K562 (cell line): ENCODE measurements around the gene BAG1. TPM values are rescaled to one million over a fixed set of nuclear protein-coding genes. Genes with fewer than 3 reads are reported as not detected.

Experiments
- ATF4 ChIP-seq: fragments of 450-650 bp; formaldehyde crosslinking; IDR thresholded peaks from 2 replicates; pipeline ENCODE4 v1.4.0; 2022; ENCODE audit warnings: mild to moderate bottlenecking, moderate library complexity
- BRD4 ChIP-seq: fragments of 200-600 bp; sonication (generic); IDR thresholded peaks from 2 replicates; pipeline ENCODE4 v1.6.1; 2017; ENCODE audit warnings: inconsistent platforms
- C11orf30 ChIP-seq: fragments of 450-650 bp; IDR thresholded peaks from 2 replicates; pipeline ENCODE4 v1.6.1; 2016; ENCODE audit warnings: low read depth, mild to moderate bottlenecking
- CREB5 ChIP-seq: fragments of 250-450 bp; sonication (Bioruptor Pico); IDR thresholded peaks from 2 replicates; pipeline ENCODE4 v1.5.0; 2020; ENCODE audit warnings: mild to moderate bottlenecking
- ESRRA ChIP-seq: fragments of 450-650 bp; IDR thresholded peaks from 2 replicates; pipeline ENCODE4 v1.6.1; 2014; ENCODE audit warnings: low read depth, mild to moderate bottlenecking, moderate library complexity, borderline replicate concordance
- FOSL1 ChIP-seq: fragments of 200-800 bp; sonication (Bioruptor generic); conservative IDR thresholded peaks from 2 replicates; pipeline ENCODE4 v1.6.1; 2016; ENCODE audit warnings: missing genetic modification characterization, missing compliant biosample characterization
- HDAC8 ChIP-seq: fragments of 450-650 bp; IDR thresholded peaks from 2 replicates; pipeline ENCODE4 v1.6.1; 2016; ENCODE audit warnings: mild to moderate bottlenecking, missing genetic modification characterization, moderate library complexity, missing compliant biosample characterization
- HES1 ChIP-seq: fragments of 450-650 bp; IDR thresholded peaks from 2 replicates; pipeline ENCODE4 v1.6.1; 2016; ENCODE audit warnings: low read depth, mild to moderate bottlenecking, moderate library complexity
- KDM2B ChIP-seq: fragments of 250-450 bp; sonication (Bioruptor Pico); IDR thresholded peaks from 2 replicates; pipeline ENCODE4 v1.8.0; 2021; ENCODE audit warnings: mild to moderate bottlenecking, moderate library complexity
- KLF10 ChIP-seq: fragments of 250-450 bp; sonication (Bioruptor Pico); IDR thresholded peaks from 2 replicates; pipeline ENCODE4 v1.6.1; 2021; ENCODE audit warnings: matching md5 sums
- MTF1 ChIP-seq: fragments of 250-450 bp; sonication (Bioruptor Pico); IDR thresholded peaks from 2 replicates; pipeline ENCODE4 v1.9.0; 2021; ENCODE audit warnings: moderate library complexity, mild to moderate bottlenecking, inconsistent platforms, borderline replicate concordance
- NELFE ChIP-seq: IDR thresholded peaks from 2 replicates; pipeline ENCODE4 v1.6.1; 2011; ENCODE audit warnings: mild to moderate bottlenecking; ENCODE audit not compliant: insufficient read depth, insufficient read length
- NFIC ChIP-seq: fragments of 450-650 bp; IDR thresholded peaks from 2 replicates; pipeline ENCODE4 v1.6.1; 2017; ENCODE audit warnings: mild to moderate bottlenecking, inconsistent platforms
- NR2C1 ChIP-seq, 2 experiments: fragments of 450-650 bp; IDR thresholded peaks; 2 replicates each; pipeline ENCODE4 v1.6.1; 2017; ENCODE audit warnings: mild to moderate bottlenecking in 2 of 2, antibody characterized with exemption in 1 of 2, inconsistent platforms in 1 of 2, missing compliant biosample characterization in 1 of 2, missing genetic modification characterization in 1 of 2
- POU5F1 ChIP-seq: fragments of 150-350 bp; IDR thresholded peaks from 2 replicates; pipeline ENCODE4 v1.6.1; 2014; ENCODE audit warnings: borderline replicate concordance, low read length, low read depth, mild to moderate bottlenecking; ENCODE audit not compliant: partially characterized antibody
- PTBP1 ChIP-seq: fragments of 200-400 bp; formaldehyde crosslinking; IDR thresholded peaks from 2 replicates; pipeline ENCODE4 v1.6.1; 2017; ENCODE audit warnings: low read depth, low read length
- RB1 ChIP-seq: fragments of 450-650 bp; IDR thresholded peaks from 2 replicates; pipeline ENCODE4 v1.6.1; 2017; ENCODE audit warnings: low read depth, mild to moderate bottlenecking
- SAFB2 ChIP-seq: fragments of 200-400 bp; formaldehyde crosslinking; IDR thresholded peaks from 2 replicates; pipeline ENCODE4 v1.6.1; 2018; ENCODE audit warnings: borderline replicate concordance, low read length, low read depth, moderate library complexity; ENCODE audit not compliant: severe bottlenecking
- TBL1XR1 ChIP-seq, 2 experiments: IDR thresholded peaks; 2 replicates each; pipeline ENCODE4 v1.6.1; 2012; ENCODE audit warnings: improper control_type of control experiment in 2 of 2, low read length in 2 of 2, mild to moderate bottlenecking in 1 of 2
- TCF7 ChIP-seq: sonication (generic); IDR thresholded peaks from 2 replicates; pipeline ENCODE4 v1.6.1; 2016; ENCODE audit warnings: antibody characterized with exemption, borderline replicate concordance
- ZC3H4 ChIP-seq: sonication (generic); formaldehyde crosslinking; IDR thresholded peaks from 2 replicates; pipeline ENCODE4 v1.9.0; 2021; ENCODE audit warnings: missing genetic modification reagents, borderline replicate concordance
- polyA plus RNA-seq, 8 experiments: library from polyadenylated mRNA; depleted of rRNA in 4 of 8; stranded (reverse) in 5 of 8; unstranded in 3 of 8; fragments of >200 nt; fragmentation: Nextera tagmentation in 2 of 8; fragmentation: Illumina TruSeq in 1 of 8; extraction: Ambion mirVana in 2 of 8; extraction: Trizol in 1 of 8; gene quantifications; 2 replicates each; pipeline versions ENCODE4 v1.2.1 to v1.2.3, GENCODE V29; 2011 to 2014; ENCODE audit warnings: inconsistent platforms in 1 of 8, missing spikeins in 1 of 8
- total RNA-seq, 7 experiments: library from RNA; depleted of rRNA in 6 of 7; stranded (reverse); fragments of >200 nt in 6 of 7; fragmentation: Illumina TruSeq in 2 of 7; extraction: Trizol in 2 of 7; gene quantifications; 2 replicates each; pipeline versions ENCODE4 v1.2.1 to v1.2.3, GENCODE V29; 2011 to 2021; ENCODE audit warnings: low replicate concordance in 1 of 7
- TF ChIP-seq, protein P1 (sequence below): fragments of 250-450 bp; sonication (Bioruptor Pico); IDR thresholded peaks from 2 replicates; pipeline ENCODE4 v1.8.0; 2022; ENCODE audit warnings: inconsistent platforms
- TF ChIP-seq, protein P2 (sequence below): fragments of 250-450 bp; sonication (Bioruptor Pico); IDR thresholded peaks from 2 replicates; pipeline ENCODE4 v1.9.0; 2021; ENCODE audit warnings: mild to moderate bottlenecking, inconsistent platforms

The BAG1 gene
- total and polyA plus RNA-seq, 9 of the 15 experiments (the other 6 are each of a cell fraction or from before 2014, with no cell fraction given): 9.7 to 106 (median 56.9) TPM

DNA sequence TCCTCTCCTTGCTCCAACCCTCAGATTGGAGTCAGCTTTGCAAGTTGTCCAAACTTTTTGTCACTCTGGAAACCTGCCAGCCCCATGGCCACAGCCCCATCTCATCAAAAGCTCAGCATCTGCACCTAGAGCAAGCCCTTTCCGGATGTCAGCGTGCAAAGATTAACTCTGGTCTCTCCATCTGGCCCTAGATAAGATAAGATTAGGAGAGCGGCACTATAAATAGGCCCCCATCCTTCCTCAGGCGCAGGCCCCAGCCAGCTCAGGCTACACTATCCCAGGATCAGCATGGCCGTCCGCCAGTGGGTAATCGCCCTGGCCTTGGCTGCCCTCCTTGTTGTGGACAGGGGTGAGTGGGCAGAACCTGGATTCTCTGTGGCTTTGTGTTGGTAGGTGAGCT lies 24.6 kb downstream of the BAG1 start, which contains the start of gene SPINK4 (continued):
- peak; percentile 19 to 93; a peak in 2 of 4 replicates for TF ChIP-seq TBL1XR1 (IDR thresholded peaks at IDR 0.05; ENCODE audit: low read length in 2 of 2)
- no peak; the same call in 1 of the 2 replicates for TF ChIP-seq TCF7
- TF ChIP-seq ESRRA: peak; percentile 65; the same call in 1 of the 2 replicates
- no peak for TF ChIP-seq CREB5 (CRISPR knock-in tag)
- TF ChIP-seq, protein P1, sequence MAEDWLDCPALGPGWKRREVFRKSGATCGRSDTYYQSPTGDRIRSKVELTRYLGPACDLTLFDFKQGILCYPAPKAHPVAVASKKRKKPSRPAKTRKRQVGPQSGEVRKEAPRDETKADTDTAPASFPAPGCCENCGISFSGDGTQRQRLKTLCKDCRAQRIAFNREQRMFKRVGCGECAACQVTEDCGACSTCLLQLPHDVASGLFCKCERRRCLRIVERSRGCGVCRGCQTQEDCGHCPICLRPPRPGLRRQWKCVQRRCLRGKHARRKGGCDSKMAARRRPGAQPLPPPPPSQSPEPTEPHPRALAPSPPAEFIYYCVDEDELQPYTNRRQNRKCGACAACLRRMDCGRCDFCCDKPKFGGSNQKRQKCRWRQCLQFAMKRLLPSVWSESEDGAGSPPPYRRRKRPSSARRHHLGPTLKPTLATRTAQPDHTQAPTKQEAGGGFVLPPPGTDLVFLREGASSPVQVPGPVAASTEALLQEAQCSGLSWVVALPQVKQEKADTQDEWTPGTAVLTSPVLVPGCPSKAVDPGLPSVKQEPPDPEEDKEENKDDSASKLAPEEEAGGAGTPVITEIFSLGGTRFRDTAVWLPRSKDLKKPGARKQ (CRISPR knock-in tag): no peak
- TF ChIP-seq NELFE: no peak
- no peak for TF ChIP-seq SAFB2
- peak; percentile 97 for TF ChIP-seq NFIC
- TF ChIP-seq ATF4 (CRISPR knock-in tag): peak; percentile 52; the same call in 1 of the 2 replicates
- no peak for TF ChIP-seq KDM2B (CRISPR knock-in tag)
- TF ChIP-seq POU5F1: no peak
- TF ChIP-seq FOSL1 (tag): peak; percentile 58
- no peak for TF ChIP-seq KLF10 (CRISPR knock-in tag)
- TF ChIP-seq MTF1 (CRISPR knock-in tag): no peak
- TF ChIP-seq ZC3H4 (CRISPR knock-in tag): no peak
- no peak for TF ChIP-seq C11orf30
- TF ChIP-seq PTBP1: no peak
- TF ChIP-seq HDAC8 (tag): no peak
- TF ChIP-seq RB1: no peak
- TF ChIP-seq BRD4: no peak
- TF ChIP-seq, protein P2, sequence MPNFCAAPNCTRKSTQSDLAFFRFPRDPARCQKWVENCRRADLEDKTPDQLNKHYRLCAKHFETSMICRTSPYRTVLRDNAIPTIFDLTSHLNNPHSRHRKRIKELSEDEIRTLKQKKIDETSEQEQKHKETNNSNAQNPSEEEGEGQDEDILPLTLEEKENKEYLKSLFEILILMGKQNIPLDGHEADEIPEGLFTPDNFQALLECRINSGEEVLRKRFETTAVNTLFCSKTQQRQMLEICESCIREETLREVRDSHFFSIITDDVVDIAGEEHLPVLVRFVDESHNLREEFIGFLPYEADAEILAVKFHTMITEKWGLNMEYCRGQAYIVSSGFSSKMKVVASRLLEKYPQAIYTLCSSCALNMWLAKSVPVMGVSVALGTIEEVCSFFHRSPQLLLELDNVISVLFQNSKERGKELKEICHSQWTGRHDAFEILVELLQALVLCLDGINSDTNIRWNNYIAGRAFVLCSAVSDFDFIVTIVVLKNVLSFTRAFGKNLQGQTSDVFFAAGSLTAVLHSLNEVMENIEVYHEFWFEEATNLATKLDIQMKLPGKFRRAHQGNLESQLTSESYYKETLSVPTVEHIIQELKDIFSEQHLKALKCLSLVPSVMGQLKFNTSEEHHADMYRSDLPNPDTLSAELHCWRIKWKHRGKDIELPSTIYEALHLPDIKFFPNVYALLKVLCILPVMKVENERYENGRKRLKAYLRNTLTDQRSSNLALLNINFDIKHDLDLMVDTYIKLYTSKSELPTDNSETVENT (CRISPR knock-in tag): no peak
- no peak for TF ChIP-seq NR2C1 (IDR thresholded peaks at IDR 0.05)
- TF ChIP-seq NR2C1 (tag; IDR thresholded peaks at IDR 0.05): peak; percentile 54
- TF ChIP-seq HES1: peak; percentile 89
